Left ventricle myocardium superior (tissue), 1 donor: Measurements from ENCODE around the gene DAP. TPM values are rescaled to one million over a fixed set of nuclear protein-coding genes. Genes with fewer than 3 reads are reported as not detected.
"Not testable (repeated sequence)": the region's sequence is repeated elsewhere in the genome, so short reads cannot be mapped to it uniquely, and the experiment has no call there.

Experiments used
- ATAC-seq: fragments of 200-7000 bp; cut with Tn5 transposase; one replicate; pipeline ENCODE4 v1.9.1; 2020; ENCODE audit warnings: mild to moderate bottlenecking, moderate library complexity
- DNase-seq: peaks from one replicate; pipeline ENCODE4 v3.0.0-alpha.2; 2020
- intact Hi-C: fragments of 100-400 bp; cut with micrococcal nuclease; formaldehyde crosslinking; loops from one replicate; pipeline ENCODE4 v1.11.0; 2022
- total RNA-seq: library from RNA; stranded (reverse); fragmentation: NEBNext Ultra II Directional; extraction: Animal tissue kit (Norgen Biotek cat#: 25700); gene quantifications from one replicate; pipeline ENCODE4 v1.2.1, GENCODE V29; 2021
- donor health status: DM: no; HTN: yes; CAD: no; lungs with severe emphysema.

The DAP gene
- total RNA-seq, 1 donor from 2014 or later = 16.9 TPM

GRCh38 chr5:10649666-10650380, 111.2 kb downstream of the DAP start:
- no peak for DNase-seq
- intact Hi-C loops = no loop called here
- ATAC-seq = no peak

GRCh38 chr5:10648806-10649665, 112.0 kb downstream of the DAP start:
- DNase-seq (no peak), ATAC-seq (no peak)
- intact Hi-C loops = no loop called here

- DNase-seq = no peak
- ATAC-seq = no peak
- intact Hi-C loops = no loop called here
Measured at GRCh38 chr5:10647640-10648039, 113.4 kb downstream of the DAP start.

GRCh38 chr5:10645671-10646070, 115.4 kb downstream of the DAP start:
- intact Hi-C loops = no loop called here
- no peak for ATAC-seq
- DNase-seq = no peak

GRCh38 chr5:10645146-10645545, 115.9 kb downstream of the DAP start:
- DNase-seq = no peak
- intact Hi-C loops = no loop called here
- ATAC-seq = no peak

GRCh38 chr5:10644192-10644591, 116.8 kb downstream of the DAP start:
- intact Hi-C loops = no loop called here

GRCh38 chr5:10642367-10642766, 118.7 kb downstream of the DAP start:
- intact Hi-C loops = no loop called here
- ATAC-seq = no peak
- DNase-seq = no peak

More at GRCh38 chr5:10644192-10644591, 116.8 kb downstream of the DAP start:
- ATAC-seq = no peak
- no peak for DNase-seq

GRCh38 chr5:10639846-10640368, 121.1 kb downstream of the DAP start:
- intact Hi-C loops = no loop called here
- no peak for DNase-seq

GRCh38 chr5:10638723-10639122, 122.3 kb downstream of the DAP start:
- intact Hi-C loops, ATAC-seq: not testable (repeated sequence)

More at GRCh38 chr5:10639846-10640368, 121.1 kb downstream of the DAP start:
- ATAC-seq = no peak

GRCh38 chr5:10637944-10638343, 123.1 kb downstream of the DAP start:
- ATAC-seq (no peak), DNase-seq (no peak)
- intact Hi-C loops = no loop called here

More at GRCh38 chr5:10638723-10639122, 122.3 kb downstream of the DAP start:
- not testable (repeated sequence) for DNase-seq

GRCh38 chr5:10636363-10637142, 124.5 kb downstream of the DAP start:
- no peak for DNase-seq
- intact Hi-C loops = no loop called here
- ATAC-seq = no peak

- DNase-seq (no peak), ATAC-seq (no peak)
- intact Hi-C loops = no loop called here
Measured at GRCh38 chr5:10635867-10636350, 125.1 kb downstream of the DAP start.

GRCh38 chr5:10635257-10635866, 125.7 kb downstream of the DAP start:
- intact Hi-C loops = no loop called here
- DNase-seq (no peak), ATAC-seq (no peak)

GRCh38 chr5:10634562-10634961, 126.5 kb downstream of the DAP start:
- DNase-seq = no peak
- intact Hi-C loops = no loop called here
- no peak for ATAC-seq

- no peak for ATAC-seq
- intact Hi-C loops = no loop called here
- DNase-seq = no peak
Measured at GRCh38 chr5:10634050-10634449, 127.0 kb downstream of the DAP start.

GRCh38 chr5:10633271-10634049, 127.6 kb downstream of the DAP start:
- ATAC-seq (peak; percentile 20), DNase-seq (no peak)

GRCh38 chr5:10632110-10632761, 128.8 kb downstream of the DAP start:
- intact Hi-C loops = no loop called here
- no peak for ATAC-seq
- DNase-seq = no peak

More at GRCh38 chr5:10633271-10634049, 127.6 kb downstream of the DAP start:
- intact Hi-C loops = no loop called here
